ENCODE results near the gene SYT8. TPM values are rescaled to one million over a fixed set of nuclear protein-coding genes. Genes with fewer than 3 reads are reported as not detected.

Gene SYT8
- total and polyA plus RNA-seq, 2 experiments from 2014 or later: not detected

DNA sequence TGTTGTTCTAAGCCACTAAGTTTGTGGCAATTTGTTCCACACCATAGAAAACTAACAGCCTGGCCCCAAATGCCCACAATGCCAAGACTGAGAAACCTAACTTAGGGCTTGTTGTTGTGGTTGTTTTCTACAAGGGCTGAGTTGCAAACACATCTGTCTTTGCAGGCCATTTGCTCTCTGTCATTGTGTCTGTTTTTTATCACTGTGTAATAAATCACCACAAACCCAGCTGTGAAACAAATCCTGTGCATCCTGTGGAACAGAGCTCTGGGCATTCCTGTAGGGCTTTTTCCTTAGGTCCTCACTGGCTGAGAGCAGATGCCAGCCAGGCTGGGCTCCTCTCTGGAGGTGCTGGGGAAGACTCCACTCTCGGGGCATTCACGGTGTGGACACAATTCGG, 15.7 kb upstream of the SYT8 start (continued):
- TF ChIP-seq ZNF462 (CRISPR knock-in tag; IDR thresholded peaks at IDR 0.05): no peak
- no peak for TF ChIP-seq NANOG (IDR thresholded peaks at IDR 0.05; ENCODE audit: borderline replicate concordance)
- TF ChIP-seq, protein P1, sequence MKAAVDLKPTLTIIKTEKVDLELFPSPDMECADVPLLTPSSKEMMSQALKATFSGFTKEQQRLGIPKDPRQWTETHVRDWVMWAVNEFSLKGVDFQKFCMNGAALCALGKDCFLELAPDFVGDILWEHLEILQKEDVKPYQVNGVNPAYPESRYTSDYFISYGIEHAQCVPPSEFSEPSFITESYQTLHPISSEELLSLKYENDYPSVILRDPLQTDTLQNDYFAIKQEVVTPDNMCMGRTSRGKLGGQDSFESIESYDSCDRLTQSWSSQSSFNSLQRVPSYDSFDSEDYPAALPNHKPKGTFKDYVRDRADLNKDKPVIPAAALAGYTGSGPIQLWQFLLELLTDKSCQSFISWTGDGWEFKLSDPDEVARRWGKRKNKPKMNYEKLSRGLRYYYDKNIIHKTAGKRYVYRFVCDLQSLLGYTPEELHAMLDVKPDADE (IDR thresholded peaks at IDR 0.05): no peak

DNA sequence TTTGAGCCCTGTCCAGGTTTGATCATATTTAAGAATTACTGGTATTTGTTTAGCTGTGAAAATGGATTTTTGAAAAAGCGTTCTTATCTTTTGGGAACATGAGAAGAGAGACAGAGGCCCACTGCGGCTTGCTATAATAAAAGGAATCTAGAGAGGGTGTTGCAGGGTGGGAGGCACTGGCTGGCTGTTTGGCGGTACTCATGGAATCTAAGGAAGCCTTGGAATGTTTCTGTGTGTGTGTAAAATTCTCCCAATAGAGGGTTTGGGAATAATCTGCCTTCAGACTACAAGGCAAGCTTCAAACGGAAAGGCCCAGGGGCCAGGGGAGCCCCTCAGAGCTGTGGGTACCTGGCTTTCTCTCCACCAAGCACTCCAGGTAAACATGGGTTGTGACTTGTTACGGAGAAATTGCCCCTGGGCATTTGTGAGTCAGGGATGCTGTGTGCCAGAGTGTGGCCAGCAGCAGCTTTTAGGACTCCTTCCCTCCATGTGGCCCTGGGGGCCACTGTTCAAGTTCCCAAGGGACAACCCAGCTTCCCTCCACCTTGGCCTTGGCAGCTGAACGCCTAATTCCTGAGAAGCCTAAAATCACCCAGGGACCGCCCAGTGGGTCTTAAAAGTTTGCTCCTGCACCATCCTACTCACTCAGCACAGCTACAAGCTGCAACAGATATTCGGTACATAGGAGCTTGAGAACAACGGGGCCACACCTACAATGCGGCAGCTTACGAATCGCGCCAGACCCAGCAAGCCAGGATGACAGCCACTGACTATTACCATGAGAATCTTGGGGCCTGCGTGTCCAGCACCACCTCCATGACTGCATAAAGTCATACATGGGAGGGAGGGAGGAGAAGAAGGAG, 14.1 kb upstream of the SYT8 start:
- TF ChIP-seq, protein P2, sequence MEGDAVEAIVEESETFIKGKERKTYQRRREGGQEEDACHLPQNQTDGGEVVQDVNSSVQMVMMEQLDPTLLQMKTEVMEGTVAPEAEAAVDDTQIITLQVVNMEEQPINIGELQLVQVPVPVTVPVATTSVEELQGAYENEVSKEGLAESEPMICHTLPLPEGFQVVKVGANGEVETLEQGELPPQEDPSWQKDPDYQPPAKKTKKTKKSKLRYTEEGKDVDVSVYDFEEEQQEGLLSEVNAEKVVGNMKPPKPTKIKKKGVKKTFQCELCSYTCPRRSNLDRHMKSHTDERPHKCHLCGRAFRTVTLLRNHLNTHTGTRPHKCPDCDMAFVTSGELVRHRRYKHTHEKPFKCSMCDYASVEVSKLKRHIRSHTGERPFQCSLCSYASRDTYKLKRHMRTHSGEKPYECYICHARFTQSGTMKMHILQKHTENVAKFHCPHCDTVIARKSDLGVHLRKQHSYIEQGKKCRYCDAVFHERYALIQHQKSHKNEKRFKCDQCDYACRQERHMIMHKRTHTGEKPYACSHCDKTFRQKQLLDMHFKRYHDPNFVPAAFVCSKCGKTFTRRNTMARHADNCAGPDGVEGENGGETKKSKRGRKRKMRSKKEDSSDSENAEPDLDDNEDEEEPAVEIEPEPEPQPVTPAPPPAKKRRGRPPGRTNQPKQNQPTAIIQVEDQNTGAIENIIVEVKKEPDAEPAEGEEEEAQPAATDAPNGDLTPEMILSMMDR (conservative IDR thresholded peaks at IDR 0.05; ENCODE audit: low read depth in 2 of 2): no peak
- TF ChIP-seq STAT1 (IDR thresholded peaks at IDR 0.05; ENCODE audit: unreplicated experiment) (no peak), ZNF114 (CRISPR knock-in tag; IDR thresholded peaks at IDR 0.05) (no peak)

More for the DNA sequence above, 14.1 kb upstream of the SYT8 start:
- H2AFZ ChIP-seq: no peak overlapping the region
- H3K36me3 ChIP-seq (ENCODE audit: insufficient read depth): no peaks in the 10 kb centered on the region
- DNase-seq (ENCODE audit: low spot score) (no peak), ATAC-seq (no peak)
- no peak overlapping the region for H3K4me3 ChIP-seq
- H3K27ac ChIP-seq (ENCODE audit: low read depth): no peak overlapping the region
- no peaks in the 10 kb centered on the region for H3K36me3 Mint-ChIP-seq (ENCODE audit: low read depth)
- no peaks in the 10 kb centered on the region for H3K79me2 ChIP-seq (replicated peaks; ENCODE audit: insufficient read depth)
- no peaks in the 10 kb centered on the region for H4K20me1 ChIP-seq (replicated peaks; ENCODE audit: insufficient read depth)
- peaks cover 4% of the 10 kb centered on the region for H3K9me3 Mint-ChIP-seq
- H3K27me3 ChIP-seq (ENCODE audit: insufficient read depth): no peaks in the 10 kb centered on the region
- H3K4me1 Mint-ChIP-seq: no peaks in the 10 kb centered on the region
- H3K9me2 ChIP-seq (ENCODE audit: insufficient read depth): no peaks in the 10 kb centered on the region
- H3K4me3 Mint-ChIP-seq: no peak overlapping the region
- H3K27ac Mint-ChIP-seq: no peak overlapping the region
- H3F3A ChIP-seq (replicated peaks; ENCODE audit: low read depth): no peaks in the 10 kb centered on the region
- H3K27me3 Mint-ChIP-seq (ENCODE audit: insufficient read depth, low read depth, poor library complexity): peaks cover 5% of the 10 kb centered on the region
- H3K4me2 ChIP-seq: no peak overlapping the region
- H3K4me1 ChIP-seq (ENCODE audit: insufficient read depth): no peaks in the 10 kb centered on the region

All from GM23338 (cell line).